SK-N-SH (cell line): ENCODE results near the gene SLC35B4. TPM values are rescaled to one million over a fixed set of nuclear protein-coding genes. Genes with fewer than 3 reads are reported as not detected.

Experiments used
- CTCF ChIA-PET: fragments of 300-600, 350-600 bp; formaldehyde crosslinking; extraction: SDS; loops from one replicate; lab custom pipeline; 2021; lab: Yijun Ruan, JAX
- POLR2A ChIA-PET: fragments of 350-600 bp; sonication (Branson Sonifier 250); formaldehyde crosslinking; extraction: SDS; loops from one replicate; lab custom pipeline; 2020; ENCODE audit warnings: antibody characterized with exemption, inconsistent platforms; lab: Yijun Ruan, JAX
- DNase-seq: peaks from one replicate; pipeline ENCODE4 v3.0.0; 2012
- H2AFZ ChIP-seq: fragments of 200-600 bp; sonication (generic); 2 replicates; pipeline ENCODE4 v1.8.1; 2016; ENCODE audit warnings: antibody characterized with exemption, mild to moderate bottlenecking, low read depth
- H3F3A ChIP-seq: fragments of 200-600 bp; sonication (generic); replicated peaks from 2 replicates; pipeline ENCODE3; 2016; ENCODE audit warnings: antibody characterized with exemption, mild to moderate bottlenecking; ENCODE audit not compliant: insufficient read depth
- H3K27ac ChIP-seq, 2 experiments: fragments of 200-500 bp in 1 of 2; fragments of 200-600 bp in 1 of 2; sonication (Bioruptor generic) in 1 of 2; sonication (generic), shearing (Covaris generic) in 1 of 2; 2 replicates each; pipeline versions ENCODE4 v1.5.1 to v1.6.1; 2014 to 2016; ENCODE audit warnings: low read depth in 2 of 2, inconsistent platforms in 1 of 2, low read length in 1 of 2, mild to moderate bottlenecking in 1 of 2, mixed read lengths in 1 of 2
- H3K27me3 ChIP-seq: fragments of 200-600 bp; sonication (generic), shearing (Covaris generic); 2 replicates; pipeline ENCODE4 v1.6.1; 2016; ENCODE audit warnings: mixed run types; ENCODE audit not compliant: insufficient read depth
- H3K36me3 ChIP-seq, 2 experiments: fragments of 200-500 bp in 1 of 2; fragments of 200-600 bp in 1 of 2; sonication (Bioruptor generic) in 1 of 2; sonication (generic) in 1 of 2; replicated peaks in 1 of 2; 2 replicates each; pipeline versions ENCODE3 to v1.5.1; 2014 to 2016; ENCODE audit warnings: low read length in 1 of 2, mild to moderate bottlenecking in 1 of 2; ENCODE audit not compliant: insufficient read depth in 2 of 2, control insufficient read depth in 1 of 2
- H3K4me1 ChIP-seq, 2 experiments: fragments of 200-500 bp in 1 of 2; fragments of 200-600 bp in 1 of 2; sonication (Bioruptor generic) in 1 of 2; sonication (generic), shearing (Covaris generic) in 1 of 2; 2 replicates each; pipeline versions ENCODE4 v1.5.1 to v1.6.1; 2014 to 2016; ENCODE audit warnings: low read depth in 1 of 2, low read length in 1 of 2, mixed run types in 1 of 2; ENCODE audit not compliant: insufficient read depth in 2 of 2, control insufficient read depth in 1 of 2
- H3K4me2 ChIP-seq: fragments of 200-600 bp; sonication (generic), shearing (Covaris generic); 2 replicates; pipeline ENCODE4 v1.6.1; 2017; ENCODE audit warnings: mixed run types
- H3K4me3 ChIP-seq, 2 experiments: fragments of 200-500 bp in 1 of 2; fragments of 200-600 bp in 1 of 2; sonication (Bioruptor generic) in 1 of 2; sonication (generic), shearing (Covaris generic) in 1 of 2; 2 replicates each; pipeline versions ENCODE4 v1.5.1 to v1.8.1; 2014 to 2016; ENCODE audit warnings: low read depth in 2 of 2, inconsistent platforms in 1 of 2, low read length in 1 of 2, mild to moderate bottlenecking in 1 of 2, mixed read lengths in 1 of 2, moderate library complexity in 1 of 2
- H3K79me2 ChIP-seq: fragments of 200-600 bp; sonication (generic); 2 replicates; pipeline ENCODE4 v1.8.1; 2017; ENCODE audit warnings: mild to moderate bottlenecking; ENCODE audit not compliant: insufficient read depth
- H3K9ac ChIP-seq: fragments of 200-600 bp; sonication (generic); 2 replicates; pipeline ENCODE4 v1.6.1; 2017; ENCODE audit warnings: mixed run types
- H3K9me2 ChIP-seq: fragments of 200-600 bp; sonication (generic); 2 replicates; pipeline ENCODE4 v1.6.1; 2017; ENCODE audit warnings: mixed run types
- H3K9me3 ChIP-seq: fragments of 200-600 bp; sonication (generic); 2 replicates; pipeline ENCODE4 v1.6.1; 2017; ENCODE audit warnings: mixed run types, mild to moderate bottlenecking, moderate library complexity
- H4K20me1 ChIP-seq: fragments of 200-600 bp; sonication (generic); 2 replicates; pipeline ENCODE4 v1.6.1; 2017; ENCODE audit warnings: mild to moderate bottlenecking, mixed run types; ENCODE audit not compliant: insufficient read depth
- CHD2 ChIP-seq: fragments of 150-350 bp; IDR thresholded peaks from 2 replicates; pipeline ENCODE4 v1.6.1; 2018; ENCODE audit warnings: low read length; ENCODE audit not compliant: partially characterized antibody
- ELF1 ChIP-seq: IDR thresholded peaks from 2 replicates; pipeline ENCODE4 v1.4.0; 2012
- EP300 ChIP-seq, 2 experiments: IDR thresholded peaks; 2 replicates each; pipeline versions ENCODE4 v1.4.0 to v1.6.1; 2012; ENCODE audit warnings: borderline replicate concordance in 1 of 2, low read depth in 1 of 2, low read length in 1 of 2
- EZH2phosphoT487 ChIP-seq: fragments of 200-600 bp; sonication (generic); IDR thresholded peaks from 2 replicates; pipeline ENCODE4 v1.6.1; 2017; ENCODE audit warnings: low read depth, mixed run types, mild to moderate bottlenecking, antibody characterized with exemption, moderate library complexity, borderline replicate concordance
- FOXJ3 ChIP-seq: sonication (generic); formaldehyde crosslinking; IDR thresholded peaks from 2 replicates; pipeline ENCODE4 v1.5.1; 2020; ENCODE audit warnings: mild to moderate bottlenecking, missing genetic modification reagents
- FOXM1 ChIP-seq: IDR thresholded peaks from 2 replicates; pipeline ENCODE4 v1.4.0; 2012; ENCODE audit warnings: low read depth, mild to moderate bottlenecking
- GABPA ChIP-seq: IDR thresholded peaks from 2 replicates; pipeline ENCODE4 v1.4.0; 2012; ENCODE audit warnings: low read depth, mild to moderate bottlenecking
- NFIC ChIP-seq: IDR thresholded peaks from 2 replicates; pipeline ENCODE4 v1.4.0; 2012; ENCODE audit warnings: borderline replicate concordance
- NRF1 ChIP-seq: IDR thresholded peaks from 2 replicates; pipeline ENCODE4 v1.6.1; 2012; ENCODE audit warnings: low read depth, mild to moderate bottlenecking, low read length
- POLR2AphosphoS5 ChIP-seq: IDR thresholded peaks from 2 replicates; pipeline ENCODE4 v1.6.1; 2012; ENCODE audit warnings: low read depth, low read length
- RCOR1 ChIP-seq: fragments of 150-350 bp; IDR thresholded peaks from 2 replicates; pipeline ENCODE4 v1.6.1; 2017; ENCODE audit warnings: antibody characterized with exemption, low read length
- RFX5 ChIP-seq: IDR thresholded peaks from 2 replicates; pipeline ENCODE4 v1.6.1; 2012; ENCODE audit warnings: mild to moderate bottlenecking, improper control_type of control experiment, low read length
- RXRA ChIP-seq: IDR thresholded peaks from 2 replicates; pipeline ENCODE4 v1.4.0; 2012; ENCODE audit warnings: low read depth, mild to moderate bottlenecking, borderline replicate concordance
- SIN3A ChIP-seq: IDR thresholded peaks from 2 replicates; pipeline ENCODE4 v1.6.1; 2012; ENCODE audit warnings: low read depth, mild to moderate bottlenecking, low read length, moderate library complexity, borderline replicate concordance
- SMC3 ChIP-seq: IDR thresholded peaks from 2 replicates; pipeline ENCODE4 v1.6.1; 2012; ENCODE audit warnings: low read depth, low read length, improper control_type of control experiment
- TAF1 ChIP-seq: IDR thresholded peaks from 2 replicates; pipeline ENCODE4 v1.6.1; 2012; ENCODE audit warnings: low read depth, mild to moderate bottlenecking, low read length, moderate library complexity, borderline replicate concordance
- TCF12 ChIP-seq: IDR thresholded peaks from 2 replicates; pipeline ENCODE4 v1.4.0; 2012
- TEAD4 ChIP-seq: IDR thresholded peaks from 2 replicates; pipeline ENCODE4 v1.4.0; 2012; ENCODE audit warnings: mild to moderate bottlenecking, borderline replicate concordance; ENCODE audit not compliant: insufficient read depth
- YY1 ChIP-seq: IDR thresholded peaks from 2 replicates; pipeline ENCODE4 v1.4.0; 2012; ENCODE audit warnings: low read depth, mild to moderate bottlenecking
- WGBS: methylation state at CpG from one replicate; pipeline ENCODE4 v1.1.6; 2017; ENCODE audit warnings: low lambda C conversion rate; 5-methylcytosine and 5-hydroxymethylcytosine counted together
- polyA plus RNA-seq, 3 experiments: library from polyadenylated mRNA; depleted of rRNA; stranded (reverse); fragments of >200 nt; gene quantifications; 2 replicates each; pipeline ENCODE4 v1.2.3, GENCODE V29; 2012
- TF ChIP-seq, protein P1 (sequence below): IDR thresholded peaks from 2 replicates; pipeline ENCODE4; 2012
- TF ChIP-seq, protein P2 (sequence below): IDR thresholded peaks from 2 replicates; pipeline ENCODE4 v1.6.1; 2012; ENCODE audit warnings: mild to moderate bottlenecking, low read depth, low read length, moderate library complexity
- TF ChIP-seq, protein P3 (sequence below): IDR thresholded peaks from 2 replicates; pipeline ENCODE4 v1.4.0; 2012; ENCODE audit warnings: low read depth, borderline replicate concordance
- TF ChIP-seq, protein P4 (sequence below): fragments of 150-350 bp; IDR thresholded peaks from 2 replicates; pipeline ENCODE4 v1.6.1; 2016; ENCODE audit warnings: mild to moderate bottlenecking, low read depth, low read length

The SLC35B4 gene, protein sequence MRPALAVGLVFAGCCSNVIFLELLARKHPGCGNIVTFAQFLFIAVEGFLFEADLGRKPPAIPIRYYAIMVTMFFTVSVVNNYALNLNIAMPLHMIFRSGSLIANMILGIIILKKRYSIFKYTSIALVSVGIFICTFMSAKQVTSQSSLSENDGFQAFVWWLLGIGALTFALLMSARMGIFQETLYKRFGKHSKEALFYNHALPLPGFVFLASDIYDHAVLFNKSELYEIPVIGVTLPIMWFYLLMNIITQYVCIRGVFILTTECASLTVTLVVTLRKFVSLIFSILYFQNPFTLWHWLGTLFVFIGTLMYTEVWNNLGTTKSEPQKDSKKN
- polyA plus RNA-seq (2012; rRNA removed) = 19.3 and 24.9 TPM in 2 replicates
- 17.4 and 21.4 TPM in 2 replicates for polyA plus RNA-seq (2012; cell fraction: cytosol; rRNA removed)
- 39.8 and 45.2 TPM in 2 replicates for polyA plus RNA-seq (2012; cell fraction: nucleus; rRNA removed)

DNA sequence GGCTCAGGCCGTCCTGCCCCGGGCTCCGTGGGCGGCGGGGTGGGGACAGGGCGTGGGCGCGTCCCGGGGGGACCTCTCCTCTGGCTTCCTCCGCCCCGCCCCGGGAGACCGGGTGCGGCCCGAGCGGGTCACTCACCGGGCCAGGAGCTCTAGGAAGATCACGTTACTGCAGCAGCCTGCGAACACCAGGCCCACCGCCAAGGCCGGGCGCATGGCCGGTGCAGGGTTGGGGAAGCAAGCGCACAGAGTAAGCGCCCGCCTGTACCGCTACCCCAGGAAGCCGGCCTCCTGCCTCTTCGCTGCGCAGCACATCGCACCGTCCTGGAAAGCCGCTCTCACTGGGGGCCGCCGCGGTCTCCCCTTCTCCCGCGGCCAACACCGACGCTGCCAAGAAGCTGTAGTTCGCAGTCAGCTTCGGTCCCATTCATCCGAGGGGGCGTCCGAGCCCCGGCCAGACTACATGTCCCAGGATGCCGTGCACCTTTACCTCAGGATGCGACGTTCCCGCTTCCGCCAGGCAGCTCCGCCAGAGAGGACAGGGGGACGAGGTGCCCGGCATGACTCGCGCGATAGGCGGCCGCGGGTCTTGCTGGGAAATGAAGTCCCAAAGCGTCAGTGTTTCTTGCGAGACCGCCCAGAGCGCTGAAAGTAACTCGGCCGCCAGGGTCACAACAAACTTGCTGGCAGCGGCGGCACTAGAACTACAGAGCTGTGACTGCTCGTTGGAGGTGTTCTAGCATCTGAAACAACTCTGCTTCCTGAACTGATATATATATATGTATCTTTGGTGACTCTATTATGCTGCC lies at the start of gene SLC35B4:
TSS of gene SLC35B4 (minus strand) at position 392 of the 806 bp plus-strand sequence. CDS start at position 213, 179 bp downstream.
- no peaks in the 10 kb centered on the region for H4K20me1 ChIP-seq
- no peaks in the 10 kb centered on the region for H3F3A ChIP-seq
- H2AFZ ChIP-seq = peak within 1 kb of the TSS; percentile 97
- peak within 1 kb of the TSS; percentile 86 to 98 for H3K4me3 ChIP-seq
- WGBS = 1% methylated on average over 50 of the region's 69 CpGs
- 0 out of 2 replicates have a peak, but pooled peaks cover 3% of the 10 kb centered on the region for H3K9me2 ChIP-seq
- H3K4me1 ChIP-seq = peaks cover 4 to 30% of the 10 kb centered on the region in 2 experiments; a peak in 2 of 4 replicates
- no peaks in the 10 kb centered on the region for H3K9me3 ChIP-seq
- peak within 1 kb of the TSS; percentile 79 for H3K9ac ChIP-seq
- H3K27me3 ChIP-seq = no peaks in the 10 kb centered on the region
- peak; percentile 99 for DNase-seq
- POLR2A ChIA-PET = interaction anchor here (0.6 to 1.2 kb wide), 6 partner anchors 12 to 543 kb away, joined by 3 to 4 read pairs (median 3); no protein-coding TSS in a partner anchor
- CTCF ChIA-PET = interaction anchor here (0.6 to 2.6 kb wide), 12 partner anchors 12 to 860 kb away, joined by 3 to 8 read pairs (median 4); no protein-coding TSS in a partner anchor
- peaks cover 3 to 9% of the 10 kb centered on the region in 2 experiments for H3K36me3 ChIP-seq
- H3K27ac ChIP-seq = peak within 1 kb of the TSS; percentile 54 to 89
- H3K79me2 ChIP-seq = peaks cover 46% of the 10 kb centered on the region
- peak within 1 kb of the TSS; percentile 83 for H3K4me2 ChIP-seq
- TF ChIP-seq RFX5 = no peak
- TF ChIP-seq, protein P1, sequence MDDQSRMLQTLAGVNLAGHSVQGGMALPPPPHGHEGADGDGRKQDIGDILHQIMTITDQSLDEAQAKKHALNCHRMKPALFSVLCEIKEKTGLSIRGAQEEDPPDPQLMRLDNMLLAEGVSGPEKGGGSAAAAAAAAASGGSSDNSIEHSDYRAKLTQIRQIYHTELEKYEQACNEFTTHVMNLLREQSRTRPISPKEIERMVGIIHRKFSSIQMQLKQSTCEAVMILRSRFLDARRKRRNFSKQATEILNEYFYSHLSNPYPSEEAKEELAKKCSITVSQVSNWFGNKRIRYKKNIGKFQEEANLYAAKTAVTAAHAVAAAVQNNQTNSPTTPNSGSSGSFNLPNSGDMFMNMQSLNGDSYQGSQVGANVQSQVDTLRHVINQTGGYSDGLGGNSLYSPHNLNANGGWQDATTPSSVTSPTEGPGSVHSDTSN = no peak
- TF ChIP-seq YY1 = peak; percentile 75
- no peak for TF ChIP-seq RCOR1
- TF ChIP-seq CHD2 = peak; percentile 100
- peak; percentile 15; the same call in 1 of the 2 replicates for TF ChIP-seq FOXJ3 (CRISPR knock-in tag)
- TF ChIP-seq EZH2phosphoT487 = no peak
- TF ChIP-seq GABPA = peak; percentile 93
- TF ChIP-seq, protein P2, sequence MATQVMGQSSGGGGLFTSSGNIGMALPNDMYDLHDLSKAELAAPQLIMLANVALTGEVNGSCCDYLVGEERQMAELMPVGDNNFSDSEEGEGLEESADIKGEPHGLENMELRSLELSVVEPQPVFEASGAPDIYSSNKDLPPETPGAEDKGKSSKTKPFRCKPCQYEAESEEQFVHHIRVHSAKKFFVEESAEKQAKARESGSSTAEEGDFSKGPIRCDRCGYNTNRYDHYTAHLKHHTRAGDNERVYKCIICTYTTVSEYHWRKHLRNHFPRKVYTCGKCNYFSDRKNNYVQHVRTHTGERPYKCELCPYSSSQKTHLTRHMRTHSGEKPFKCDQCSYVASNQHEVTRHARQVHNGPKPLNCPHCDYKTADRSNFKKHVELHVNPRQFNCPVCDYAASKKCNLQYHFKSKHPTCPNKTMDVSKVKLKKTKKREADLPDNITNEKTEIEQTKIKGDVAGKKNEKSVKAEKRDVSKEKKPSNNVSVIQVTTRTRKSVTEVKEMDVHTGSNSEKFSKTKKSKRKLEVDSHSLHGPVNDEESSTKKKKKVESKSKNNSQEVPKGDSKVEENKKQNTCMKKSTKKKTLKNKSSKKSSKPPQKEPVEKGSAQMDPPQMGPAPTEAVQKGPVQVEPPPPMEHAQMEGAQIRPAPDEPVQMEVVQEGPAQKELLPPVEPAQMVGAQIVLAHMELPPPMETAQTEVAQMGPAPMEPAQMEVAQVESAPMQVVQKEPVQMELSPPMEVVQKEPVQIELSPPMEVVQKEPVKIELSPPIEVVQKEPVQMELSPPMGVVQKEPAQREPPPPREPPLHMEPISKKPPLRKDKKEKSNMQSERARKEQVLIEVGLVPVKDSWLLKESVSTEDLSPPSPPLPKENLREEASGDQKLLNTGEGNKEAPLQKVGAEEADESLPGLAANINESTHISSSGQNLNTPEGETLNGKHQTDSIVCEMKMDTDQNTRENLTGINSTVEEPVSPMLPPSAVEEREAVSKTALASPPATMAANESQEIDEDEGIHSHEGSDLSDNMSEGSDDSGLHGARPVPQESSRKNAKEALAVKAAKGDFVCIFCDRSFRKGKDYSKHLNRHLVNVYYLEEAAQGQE = 0 out of 2 replicates have a peak, but pooled peaks have one; percentile 19
- TF ChIP-seq, protein P3, sequence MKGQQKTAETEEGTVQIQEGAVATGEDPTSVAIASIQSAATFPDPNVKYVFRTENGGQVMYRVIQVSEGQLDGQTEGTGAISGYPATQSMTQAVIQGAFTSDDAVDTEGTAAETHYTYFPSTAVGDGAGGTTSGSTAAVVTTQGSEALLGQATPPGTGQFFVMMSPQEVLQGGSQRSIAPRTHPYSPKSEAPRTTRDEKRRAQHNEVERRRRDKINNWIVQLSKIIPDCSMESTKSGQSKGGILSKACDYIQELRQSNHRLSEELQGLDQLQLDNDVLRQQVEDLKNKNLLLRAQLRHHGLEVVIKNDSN = 0 out of 2 replicates have a peak, but pooled peaks have one; percentile 39
- no peak for TF ChIP-seq EP300 (IDR thresholded peaks at IDR 0.05; ENCODE audit: borderline replicate concordance in 1 of 2, low read depth in 1 of 2, low read length in 1 of 2)
- TF ChIP-seq TEAD4 = no peak
- TF ChIP-seq RXRA = no peak
- TF ChIP-seq NFIC = peak; percentile 60; the same call in 1 of the 2 replicates
- TF ChIP-seq TCF12 = peak; percentile 2; the same call in 1 of the 2 replicates
- no peak for TF ChIP-seq SMC3
- no peak for TF ChIP-seq NRF1
- peak; percentile 63 for TF ChIP-seq TAF1
- TF ChIP-seq SIN3A = peak; percentile 93; the same call in 1 of the 2 replicates
- TF ChIP-seq ELF1 = peak; percentile 97
- TF ChIP-seq POLR2AphosphoS5 = peak; percentile 74
- TF ChIP-seq, protein P4, sequence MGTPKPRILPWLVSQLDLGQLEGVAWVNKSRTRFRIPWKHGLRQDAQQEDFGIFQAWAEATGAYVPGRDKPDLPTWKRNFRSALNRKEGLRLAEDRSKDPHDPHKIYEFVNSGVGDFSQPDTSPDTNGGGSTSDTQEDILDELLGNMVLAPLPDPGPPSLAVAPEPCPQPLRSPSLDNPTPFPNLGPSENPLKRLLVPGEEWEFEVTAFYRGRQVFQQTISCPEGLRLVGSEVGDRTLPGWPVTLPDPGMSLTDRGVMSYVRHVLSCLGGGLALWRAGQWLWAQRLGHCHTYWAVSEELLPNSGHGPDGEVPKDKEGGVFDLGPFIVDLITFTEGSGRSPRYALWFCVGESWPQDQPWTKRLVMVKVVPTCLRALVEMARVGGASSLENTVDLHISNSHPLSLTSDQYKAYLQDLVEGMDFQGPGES = no peak; the same call in 1 of the 2 replicates
- TF ChIP-seq FOXM1 = no peak
